Measurements from ENCODE around the gene TEX26. TPM values are rescaled to one million over a fixed set of nuclear protein-coding genes. Genes with fewer than 3 reads are reported as not detected.

Gene TEX26
- total RNA-seq, 2 donors from 2014 or later, result not detected

DNA sequence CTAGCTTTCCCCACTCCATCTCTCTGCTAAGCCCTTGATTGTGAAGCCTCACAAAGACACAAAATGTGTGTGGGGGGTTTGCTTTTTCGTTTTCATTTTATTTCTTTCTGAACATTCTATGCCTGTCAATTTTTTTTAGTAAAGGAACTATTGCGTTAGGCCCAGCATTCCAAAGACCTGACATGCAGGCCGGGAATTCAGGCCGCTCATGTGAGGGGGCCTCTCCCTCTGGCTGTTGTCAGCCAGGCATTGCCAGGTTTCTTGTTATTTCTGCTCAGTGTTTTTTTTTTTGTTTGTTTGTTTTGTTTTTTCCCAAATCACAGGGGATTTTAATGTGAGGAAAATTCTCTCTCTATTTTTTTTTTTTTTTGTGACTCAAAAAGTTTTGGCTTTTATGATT is 36.7 kb upstream of the TEX26 start:
- H3K27me3 ChIP-seq (replicated peaks; ENCODE audit: insufficient read depth), result peaks cover 5% of the 10 kb centered on the region
- H3K9me3 ChIP-seq, result no peaks in the 10 kb centered on the region
- no peak overlapping the region for H3K27ac ChIP-seq
- H3K4me1 ChIP-seq (replicated peaks), result no peaks in the 10 kb centered on the region
- no peak overlapping the region for H3K4me3 ChIP-seq
- TF ChIP-seq POLR2AphosphoS5 (IDR thresholded peaks at IDR 0.05), result no peak
- TF ChIP-seq, protein P1, sequence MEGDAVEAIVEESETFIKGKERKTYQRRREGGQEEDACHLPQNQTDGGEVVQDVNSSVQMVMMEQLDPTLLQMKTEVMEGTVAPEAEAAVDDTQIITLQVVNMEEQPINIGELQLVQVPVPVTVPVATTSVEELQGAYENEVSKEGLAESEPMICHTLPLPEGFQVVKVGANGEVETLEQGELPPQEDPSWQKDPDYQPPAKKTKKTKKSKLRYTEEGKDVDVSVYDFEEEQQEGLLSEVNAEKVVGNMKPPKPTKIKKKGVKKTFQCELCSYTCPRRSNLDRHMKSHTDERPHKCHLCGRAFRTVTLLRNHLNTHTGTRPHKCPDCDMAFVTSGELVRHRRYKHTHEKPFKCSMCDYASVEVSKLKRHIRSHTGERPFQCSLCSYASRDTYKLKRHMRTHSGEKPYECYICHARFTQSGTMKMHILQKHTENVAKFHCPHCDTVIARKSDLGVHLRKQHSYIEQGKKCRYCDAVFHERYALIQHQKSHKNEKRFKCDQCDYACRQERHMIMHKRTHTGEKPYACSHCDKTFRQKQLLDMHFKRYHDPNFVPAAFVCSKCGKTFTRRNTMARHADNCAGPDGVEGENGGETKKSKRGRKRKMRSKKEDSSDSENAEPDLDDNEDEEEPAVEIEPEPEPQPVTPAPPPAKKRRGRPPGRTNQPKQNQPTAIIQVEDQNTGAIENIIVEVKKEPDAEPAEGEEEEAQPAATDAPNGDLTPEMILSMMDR (IDR thresholded peaks at IDR 0.05), result no peak
- no peak for TF ChIP-seq POLR2A (IDR thresholded peaks at IDR 0.05)
- H3K36me3 ChIP-seq, result no peaks in the 10 kb centered on the region
- intact Hi-C loops (cut with DNase I), result no loop called here
- no peak for DNase-seq (ENCODE audit: low spot score)
- WGBS, result 57% methylated on average over 4 of the region's 4 CpGs

DNA sequence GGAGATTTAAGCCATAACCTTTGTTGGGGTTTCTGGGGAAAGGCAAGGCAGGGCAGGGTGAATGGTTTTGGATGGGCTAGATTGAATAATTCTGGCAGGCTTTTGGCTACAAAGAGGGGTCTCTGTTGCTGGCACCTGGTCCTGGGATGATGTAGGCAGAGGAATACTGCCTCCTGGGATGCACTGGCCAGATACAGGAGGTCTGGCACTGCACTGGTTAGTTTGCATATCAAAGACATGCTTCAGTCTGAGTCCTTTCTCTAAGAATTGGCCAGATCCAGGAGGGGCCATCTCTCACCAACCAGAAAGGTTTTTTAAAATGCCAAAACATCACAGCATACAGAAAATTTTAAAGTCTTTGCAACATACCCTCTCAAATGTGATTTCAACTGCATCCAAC is 34.4 kb upstream of the TEX26 start:
- Histone ChIP-seq H3K27me3 (replicated peaks; ENCODE audit: insufficient read depth) (peaks cover 5% of the 10 kb centered on the region), H3K36me3 (no peaks in the 10 kb centered on the region), H3K9me3 (no peaks in the 10 kb centered on the region), H3K4me3 (no peak overlapping the region), H3K27ac (no peak overlapping the region), H3K4me1 (replicated peaks) (no peaks in the 10 kb centered on the region)
- intact Hi-C loops (cut with DNase I), result no loop called here
- no peak for TF ChIP-seq POLR2A (IDR thresholded peaks at IDR 0.05)
- TF ChIP-seq, protein P1 (IDR thresholded peaks at IDR 0.05), result no peak
- no peak for TF ChIP-seq POLR2AphosphoS5 (IDR thresholded peaks at IDR 0.05)
- DNase-seq (ENCODE audit: low spot score), result no peak

DNA sequence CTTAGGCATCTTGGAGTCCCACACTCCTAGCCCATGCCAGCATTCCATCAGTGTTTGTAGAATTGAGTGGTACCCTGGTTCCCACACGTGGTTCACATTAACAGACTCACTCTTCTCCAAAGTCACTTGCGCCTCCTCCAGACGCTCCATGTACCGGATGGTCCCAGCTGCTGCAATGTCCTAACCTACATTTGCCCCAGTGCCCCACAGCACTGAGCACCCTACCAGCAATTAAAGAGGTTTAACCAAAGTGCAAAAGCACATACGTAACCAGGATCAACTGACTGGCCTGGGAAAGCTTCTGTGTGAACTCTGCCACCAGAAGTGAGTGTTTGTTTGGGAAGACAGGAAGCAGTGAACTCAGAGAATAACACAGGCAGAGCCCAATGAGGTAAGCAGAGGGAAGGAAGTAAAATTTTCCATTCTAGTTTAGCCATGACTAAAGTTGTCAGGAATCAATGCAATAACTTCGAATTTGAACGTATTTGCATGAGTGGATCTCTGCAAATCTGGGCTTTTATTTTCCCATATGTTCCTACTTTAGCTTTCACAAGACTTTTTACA is 33.7 kb upstream of the TEX26 start:
- H3K27me3 ChIP-seq (replicated peaks; ENCODE audit: insufficient read depth), result peaks cover 5% of the 10 kb centered on the region
- H3K4me3 ChIP-seq, result no peak overlapping the region
- TF ChIP-seq POLR2AphosphoS5 (IDR thresholded peaks at IDR 0.05), result peak; percentile 17
- no peak for TF ChIP-seq POLR2A (IDR thresholded peaks at IDR 0.05)
- H3K27ac ChIP-seq, result peak overlapping the region in 1 of 2 donors; percentile 16
- intact Hi-C loops (cut with DNase I), result no loop called here
- 73% methylated on average over 7 of the region's 7 CpGs for WGBS
- H3K9me3 ChIP-seq, result no peaks in the 10 kb centered on the region
- H3K36me3 ChIP-seq, result no peaks in the 10 kb centered on the region
- no peak for DNase-seq (ENCODE audit: low spot score)
- H3K4me1 ChIP-seq (replicated peaks), result no peaks in the 10 kb centered on the region

DNA sequence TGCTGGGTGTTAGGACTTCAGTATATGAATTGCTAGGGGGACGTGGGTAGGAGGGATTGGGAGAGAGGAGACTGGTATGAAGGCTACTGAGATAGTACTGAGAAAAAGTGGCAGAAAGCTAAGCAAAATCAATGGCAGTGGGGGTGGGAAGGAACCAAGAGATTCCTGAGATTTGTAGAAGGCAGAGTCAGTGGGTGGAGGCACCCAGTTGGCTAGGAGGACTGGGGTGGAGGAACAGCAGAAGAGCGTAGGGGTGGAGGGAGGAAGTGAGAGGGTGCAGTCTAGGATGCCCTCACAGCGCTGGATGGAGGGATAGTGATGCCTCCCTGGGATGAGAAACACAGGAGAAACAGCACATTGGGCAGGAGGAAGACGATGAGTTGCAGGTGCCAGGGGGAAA is 32.0 kb upstream of the TEX26 start:
- Histone ChIP-seq H3K36me3 (no peaks in the 10 kb centered on the region), H3K4me1 (replicated peaks) (no peaks in the 10 kb centered on the region), H3K27ac (no peak overlapping the region), H3K4me3 (no peak overlapping the region), H3K9me3 (no peaks in the 10 kb centered on the region), H3K27me3 (replicated peaks; ENCODE audit: insufficient read depth) (peaks cover 10% of the 10 kb centered on the region)
- WGBS, result 91% methylated on average over 4 of the region's 4 CpGs
- no peak for DNase-seq (ENCODE audit: low spot score)
- intact Hi-C loops (cut with DNase I), result no loop called here
- TF ChIP-seq POLR2AphosphoS5 (IDR thresholded peaks at IDR 0.05), result no peak
- TF ChIP-seq POLR2A (IDR thresholded peaks at IDR 0.05), result no peak
- TF ChIP-seq, protein P1 (IDR thresholded peaks at IDR 0.05), result no peak

DNA sequence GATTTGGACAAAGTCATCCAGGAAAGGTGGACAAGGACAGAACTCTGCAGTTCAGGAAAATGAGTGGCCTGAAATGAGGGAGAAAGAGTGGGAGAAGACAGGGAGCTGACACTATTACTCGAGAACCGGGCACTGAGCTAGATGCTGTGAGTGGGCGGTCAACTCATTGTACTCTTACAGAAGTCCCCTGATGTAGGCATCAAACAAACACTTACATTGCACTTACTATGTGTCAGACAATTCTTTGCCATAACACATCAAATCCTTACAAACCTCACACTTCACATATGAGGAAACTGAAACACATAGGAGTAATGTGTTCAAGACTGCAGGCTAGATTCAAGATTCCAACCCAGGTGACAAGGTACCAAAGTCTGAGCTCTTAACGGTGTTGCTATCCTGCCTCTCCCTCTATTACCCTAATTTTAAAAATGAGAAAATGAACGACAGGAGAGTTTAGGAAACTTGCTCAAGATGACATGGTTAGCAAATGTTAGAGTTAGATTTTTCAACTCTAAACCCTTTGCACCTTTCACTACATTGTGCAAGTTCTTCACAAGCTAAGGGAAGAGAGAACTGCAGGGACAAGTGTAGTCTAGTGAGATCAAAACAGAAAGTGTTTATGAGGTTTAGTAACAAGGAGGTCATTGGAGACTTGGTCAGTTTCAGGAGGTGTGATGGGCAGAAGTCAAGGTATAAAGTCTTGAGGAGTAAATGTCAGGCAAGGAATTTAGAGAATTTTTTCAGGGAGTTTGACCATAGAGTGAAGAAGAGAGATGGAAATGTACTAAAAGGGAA is 31.3 kb upstream of the TEX26 start:
- Histone ChIP-seq H3K9me3 (no peaks in the 10 kb centered on the region), H3K4me3 (no peak overlapping the region), H3K27me3 (replicated peaks; ENCODE audit: insufficient read depth) (peaks cover 13% of the 10 kb centered on the region), H3K27ac (no peak overlapping the region), H3K4me1 (replicated peaks) (no peaks in the 10 kb centered on the region), H3K36me3 (no peaks in the 10 kb centered on the region)
- intact Hi-C loops (cut with DNase I), result no loop called here
- whole genome bisulfite sequencing, result 91% methylated on average over 5 of the region's 5 CpGs
- DNase-seq (ENCODE audit: low spot score), result no peak
- no peak for TF ChIP-seq POLR2AphosphoS5 (IDR thresholded peaks at IDR 0.05)

DNA sequence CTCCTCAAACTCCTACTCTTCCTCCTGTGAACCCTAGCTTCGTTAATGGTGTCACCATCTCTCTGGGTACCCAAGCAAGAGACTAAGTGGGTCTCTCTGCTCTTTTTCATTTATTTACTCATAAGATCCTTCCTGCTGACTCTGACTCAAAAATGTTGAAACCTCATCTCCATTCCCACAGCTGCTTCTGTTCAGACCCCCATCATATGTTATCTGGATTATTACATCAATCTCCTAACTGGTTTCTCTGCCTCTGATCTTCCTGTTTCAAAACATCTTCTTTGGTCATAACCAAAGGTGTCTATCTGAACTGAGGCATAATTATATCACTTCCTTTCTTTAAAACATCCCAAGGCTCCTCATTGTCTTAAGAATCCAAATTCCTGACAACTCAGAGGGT is 28.4 kb upstream of the TEX26 start:
- intact Hi-C loops (cut with DNase I), result no loop called here
- H3K4me1 ChIP-seq (replicated peaks), result peaks cover 2% of the 10 kb centered on the region
- DNase-seq (ENCODE audit: low spot score), result no peak
- 97% methylated on average over 1 of the region's 1 CpG for WGBS
- H3K27ac ChIP-seq, result no peak overlapping the region
- peaks cover 19% of the 10 kb centered on the region for H3K27me3 ChIP-seq (replicated peaks; ENCODE audit: insufficient read depth)
- TF ChIP-seq, protein P1 (IDR thresholded peaks at IDR 0.05), result no peak
- TF ChIP-seq POLR2A (IDR thresholded peaks at IDR 0.05), result no peak
- no peak for TF ChIP-seq POLR2AphosphoS5 (IDR thresholded peaks at IDR 0.05)
- H3K4me3 ChIP-seq, result no peak overlapping the region
- no peaks in the 10 kb centered on the region for H3K9me3 ChIP-seq
- H3K36me3 ChIP-seq, result no peaks in the 10 kb centered on the region
